K562 (cell line): ENCODE results near the gene CLSTN1. TPM values are rescaled to one million over a fixed set of nuclear protein-coding genes. Genes with fewer than 3 reads are reported as not detected.

Experiments
- ATAC-seq: fragments of 200-7000 bp; cut with Tn5 transposase; 3 replicates; pipeline ENCODE4 v1.9.1; 2020; ENCODE audit warnings: moderate library complexity
- BruUV-seq: library from RNA; stranded (reverse); fragments of 400-500 nt; replicated peaks from 2 replicates; lab custom pipeline; 2021; lab: Mats Ljungman, UMichigan
- CTCF ChIA-PET: fragments of 300-600 bp; formaldehyde crosslinking; extraction: SDS; loops from one replicate; lab custom pipeline; 2021; ENCODE audit warnings: low intra/inter-chr PET ratio; lab: Yijun Ruan, JAX
- POLR2A ChIA-PET: fragments of 300-600, 350-650 bp; sonication (Branson Sonifier 250); formaldehyde crosslinking; extraction: SDS; loops from one replicate; lab custom pipeline; 2021; ENCODE audit warnings: antibody characterized with exemption, inconsistent platforms; lab: Yijun Ruan, JAX
- DNase-seq, 4 experiments: peaks; one replicate each; pipeline versions ENCODE4 v3.0.0 to v3.0.0-alpha.2; 2011 to 2018; ENCODE audit warnings: low spot score in 3 of 4, mixed read lengths in 3 of 4; ENCODE audit errors: extremely low read depth in 1 of 4
- FAIRE-seq: peaks from 2 replicates; lab custom pipeline; 2011; peaks lifted over from hg19 to GRCh38; lab: Jason Lieb, UNC
- H2AFZ ChIP-seq: 2 replicates; pipeline ENCODE4 v1.6.0; 2011; ENCODE audit warnings: low read depth, low read length, control low read depth, inconsistent platforms
- H3K27ac ChIP-seq: fragments of 200-600 bp; 3 replicates; pipeline ENCODE4 v1.8.0; 2011; ENCODE audit warnings: low read depth, mild to moderate bottlenecking, control low read depth, inconsistent platforms, low read length, moderate library complexity, mixed read lengths; ENCODE audit errors: extremely low read depth
- H3K27me3 ChIP-seq, 2 experiments: fragments of 300-600 bp in 1 of 2; 2 replicates in 1 of 2; 3 replicates in 1 of 2; pipeline versions ENCODE4 v1.6.0 to v1.8.0; 2011; ENCODE audit warnings: inconsistent platforms in 2 of 2, low read length in 2 of 2, mild to moderate bottlenecking in 1 of 2, mixed read lengths in 1 of 2, moderate library complexity in 1 of 2; ENCODE audit not compliant: control insufficient read depth in 2 of 2, insufficient read depth in 2 of 2
- H3K36me3 ChIP-seq: fragments of 300-600 bp; 3 replicates; pipeline ENCODE4 v1.8.0; 2011; ENCODE audit warnings: mild to moderate bottlenecking, low read length, inconsistent platforms; ENCODE audit not compliant: control insufficient read depth, insufficient read depth
- H3K4me1 ChIP-seq, 2 experiments: fragments of 200-600 bp in 1 of 2; replicated peaks in 1 of 2; 2 replicates in 1 of 2; 3 replicates in 1 of 2; pipeline versions ENCODE4 v1.5.1 to v1.8.0; 2011; ENCODE audit warnings: inconsistent platforms in 2 of 2, low read length in 2 of 2, mild to moderate bottlenecking in 1 of 2, mixed read lengths in 1 of 2, moderate library complexity in 1 of 2; ENCODE audit not compliant: control insufficient read depth in 2 of 2, insufficient read depth in 2 of 2
- H3K4me2 ChIP-seq: 2 replicates; pipeline ENCODE4 v1.6.1; 2011; ENCODE audit warnings: low read length, control low read depth, inconsistent platforms, mixed read lengths; ENCODE audit not compliant: insufficient read depth
- H3K4me3 ChIP-seq: fragments of 200-600 bp; sonication (generic), shearing (Covaris generic); 2 replicates; pipeline ENCODE4 v1.5.1; 2016; ENCODE audit warnings: control low read depth, inconsistent platforms
- H3K79me2 ChIP-seq: fragments of 200-600 bp; 3 replicates; pipeline ENCODE4 v1.8.0; 2011; ENCODE audit warnings: low read length, inconsistent platforms; ENCODE audit not compliant: control insufficient read depth, insufficient read depth
- H3K9ac ChIP-seq, 2 experiments: 2 replicates each; pipeline versions ENCODE4 v1.6.0 to v1.6.1; 2011; ENCODE audit warnings: low read depth in 2 of 2, low read length in 2 of 2, control low read depth in 1 of 2, inconsistent platforms in 1 of 2, mild to moderate bottlenecking in 1 of 2, mixed read lengths in 1 of 2; ENCODE audit not compliant: insufficient read depth in 1 of 2
- H3K9me1 ChIP-seq: one replicate; pipeline ENCODE4 v1.6.0; 2011; ENCODE audit warnings: inconsistent platforms, mild to moderate bottlenecking, low read length, moderate library complexity; ENCODE audit not compliant: control insufficient read depth, insufficient read depth
- H3K9me3 ChIP-seq: replicated peaks from 2 replicates; pipeline ENCODE4 v1.5.1; 2011; ENCODE audit warnings: low read depth, low read length, inconsistent platforms; ENCODE audit not compliant: control insufficient read depth, insufficient read depth
- H4K20me1 ChIP-seq: replicated peaks from 2 replicates; pipeline ENCODE4 v1.6.1; 2011; ENCODE audit warnings: low read length, inconsistent platforms, mixed read lengths; ENCODE audit not compliant: control insufficient read depth, insufficient read depth
- BHLHE40 ChIP-seq: IDR thresholded peaks from 2 replicates; pipeline ENCODE4 v1.6.1; 2011; ENCODE audit warnings: low read length, improper control_type of control experiment
- NEUROD1 ChIP-seq: fragments of 150-350 bp; IDR thresholded peaks from 2 replicates; pipeline ENCODE4 v1.6.1; 2014; ENCODE audit warnings: borderline replicate concordance, low read length, low read depth; ENCODE audit not compliant: partially characterized antibody
- POLR2A ChIP-seq: fragments of 450-650 bp; conservative IDR thresholded peaks from 2 replicates; pipeline ENCODE4 v1.6.1; 2016
- POLR2G ChIP-seq: fragments of 200-400 bp; formaldehyde crosslinking; IDR thresholded peaks from 2 replicates; pipeline ENCODE4 v1.6.1; 2017; ENCODE audit warnings: low read depth, mild to moderate bottlenecking, antibody characterized with exemption, low read length, moderate library complexity
- RBFOX2 ChIP-seq: fragments of 200-400 bp; formaldehyde crosslinking; IDR thresholded peaks from 2 replicates; pipeline ENCODE4 v1.6.1; 2017; ENCODE audit warnings: low read depth, mild to moderate bottlenecking, low read length, moderate library complexity
- ZFPM2 ChIP-seq: fragments of 250-450 bp; sonication (Bioruptor Pico); IDR thresholded peaks from 2 replicates; pipeline ENCODE4 v1.5.1; 2022; ENCODE audit warnings: mild to moderate bottlenecking
- ZNF232 ChIP-seq: sonication (generic); formaldehyde crosslinking; IDR thresholded peaks from 2 replicates; pipeline ENCODE4 v1.8.0; 2022; ENCODE audit warnings: mild to moderate bottlenecking, missing genetic modification reagents
- ZNF408 ChIP-seq: fragments of 250-450 bp; sonication (Bioruptor Pico); IDR thresholded peaks from 2 replicates; pipeline ENCODE4 v1.4.0; 2020; ENCODE audit warnings: low read depth, mild to moderate bottlenecking, moderate library complexity
- ZNF785 ChIP-seq: fragments of 250-450 bp; sonication (Bioruptor Pico); IDR thresholded peaks from 2 replicates; pipeline ENCODE4 v1.4.0; 2020; ENCODE audit warnings: mild to moderate bottlenecking
- WGBS: fragments of 100-300 bp; shearing (Covaris generic); methylation state at CpG from one replicate; pipeline ENCODE4 v1.1.6; 2016; ENCODE audit warnings: low coverage, mixed read lengths; ENCODE audit not compliant: insufficient coverage; ENCODE audit errors: missing lambda C conversion rate; 5-methylcytosine and 5-hydroxymethylcytosine counted together
- in situ Hi-C: fragments of 300-500 bp; cut with MboI; formaldehyde crosslinking; loops from 4 replicates; pipeline ENCODE4 v1.15.0; 2018; ENCODE audit warnings: inconsistent platforms, mixed read lengths
- intact Hi-C: fragments of 100-400 bp; cut with micrococcal nuclease; formaldehyde crosslinking; loops from 2 replicates; pipeline ENCODE4 v1.14.2; 2022
- polyA plus RNA-seq, 8 experiments: library from polyadenylated mRNA; depleted of rRNA in 4 of 8; stranded (reverse) in 5 of 8; unstranded in 3 of 8; fragments of >200 nt; fragmentation: Nextera tagmentation in 2 of 8; fragmentation: Illumina TruSeq in 1 of 8; extraction: Ambion mirVana in 2 of 8; extraction: Trizol in 1 of 8; gene quantifications; 2 replicates each; pipeline versions ENCODE4 v1.2.1 to v1.2.3, GENCODE V29; 2011 to 2014; ENCODE audit warnings: inconsistent platforms in 1 of 8, missing spikeins in 1 of 8
- total RNA-seq, 7 experiments: library from RNA; depleted of rRNA in 6 of 7; stranded (reverse); fragments of >200 nt in 6 of 7; fragmentation: Illumina TruSeq in 2 of 7; extraction: Trizol in 2 of 7; gene quantifications; 2 replicates each; pipeline versions ENCODE4 v1.2.1 to v1.2.3, GENCODE V29; 2011 to 2021; ENCODE audit warnings: low replicate concordance in 1 of 7
- TF ChIP-seq, protein P1 (sequence below), 2 experiments: IDR thresholded peaks in 1 of 2; conservative IDR thresholded peaks in 1 of 2; 2 replicates each; pipeline ENCODE4 v1.6.1; 2016; ENCODE audit warnings: low read depth in 2 of 2, mild to moderate bottlenecking in 1 of 2, missing compliant biosample characterization in 1 of 2, missing genetic modification characterization in 1 of 2, moderate library complexity in 1 of 2
- TF ChIP-seq, protein P2 (sequence below), 3 experiments: IDR thresholded peaks in 2 of 3; conservative IDR thresholded peaks in 1 of 3; 2 replicates each; pipeline ENCODE4 v1.5.1; 2011 to 2012; ENCODE audit warnings: low read length in 3 of 3, mild to moderate bottlenecking in 3 of 3, control low read depth in 2 of 3, improper control_type of control experiment in 1 of 3, inconsistent platforms in 1 of 3, low read depth in 1 of 3, mixed read lengths in 1 of 3, moderate library complexity in 1 of 3; ENCODE audit not compliant: insufficient read depth in 2 of 3
- TF ChIP-seq, protein P3 (sequence below): fragments of 250-450 bp; sonication (Bioruptor Pico); IDR thresholded peaks from 2 replicates; pipeline ENCODE4 v1.6.1; 2021; ENCODE audit warnings: mild to moderate bottlenecking
- TF ChIP-seq, protein P4 (sequence below): sonication (generic); formaldehyde crosslinking; IDR thresholded peaks from 2 replicates; pipeline ENCODE4 v1.9.0; 2022; ENCODE audit warnings: mild to moderate bottlenecking, missing genetic modification reagents

The CLSTN1 gene
- total and polyA plus RNA-seq, 9 of the 15 experiments (the other 6 are each of a cell fraction or from before 2014, with no cell fraction given) = 1.1 to 32.5 (median 13.3) TPM

DNA sequence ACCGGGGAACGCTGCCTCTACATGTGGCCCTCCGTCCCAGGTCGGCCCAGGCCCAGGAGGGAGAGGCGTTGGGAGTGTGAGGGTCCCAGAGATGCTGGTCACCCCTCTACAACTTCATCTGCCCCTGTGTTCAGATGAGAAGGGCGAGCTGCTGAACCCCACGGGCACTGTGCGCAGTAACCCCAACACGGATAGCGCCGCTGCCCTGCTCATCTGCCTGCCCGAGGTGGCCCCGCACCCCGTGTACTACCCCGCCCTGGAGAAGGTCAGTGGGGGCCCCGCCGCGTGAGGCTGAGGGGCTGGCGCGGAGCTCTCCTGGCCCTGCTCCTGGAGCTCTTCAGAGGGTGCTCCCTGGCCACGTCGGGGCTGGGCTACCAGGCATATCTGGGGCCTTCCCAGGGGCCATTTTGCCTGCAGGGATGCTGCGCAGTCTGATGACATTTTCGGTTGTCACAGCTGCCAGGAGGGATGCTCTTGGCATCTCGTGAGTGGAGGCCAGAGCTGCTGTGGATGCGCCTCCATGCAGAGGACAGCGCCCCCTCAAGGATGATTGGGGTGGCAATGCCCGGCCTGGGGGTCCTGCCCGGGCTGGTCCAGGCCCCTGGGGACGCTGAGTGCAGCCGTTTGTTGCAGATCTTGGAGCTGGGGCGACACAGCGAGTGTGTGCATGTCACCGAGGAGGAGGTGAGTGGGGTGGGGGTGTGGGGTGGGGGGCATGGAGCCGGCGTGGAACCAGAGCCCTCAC lies 103.6 kb downstream of the CLSTN1 start:
- peak overlapping the region; percentile 87 for H3K27ac ChIP-seq
- no peaks in the 10 kb centered on the region for H4K20me1 ChIP-seq
- ATAC-seq = no peak
- CTCF ChIA-PET = interaction anchor here (0.6 kb wide), 1 partner anchor 68 kb away, joined by 3 read pairs; no protein-coding TSS in a partner anchor
- in situ Hi-C loops (no loop called here), intact Hi-C loops (loop anchor here (2.0 to 5.0 kb wide), 2 partner anchors 17 to 147 kb away; no protein-coding TSS in a partner anchor)
- no peaks in the 10 kb centered on the region for H3K27me3 ChIP-seq
- peaks cover 53% of the 10 kb centered on the region; the same call in 2 of the 3 replicates for H3K36me3 ChIP-seq
- peak overlapping the region; percentile 84 to 90 for H3K9ac ChIP-seq
- H3K9me3 ChIP-seq = no peaks in the 10 kb centered on the region
- 0 out of 2 replicates have a peak overlapping the region, but pooled peaks have one; percentile 92 for H3K4me2 ChIP-seq
- FAIRE-seq = no peak
- 86% methylated on average over 32 of the region's 36 CpGs for WGBS
- BruUV-seq = no TSS peak
- no peak overlapping the region for H3K4me3 ChIP-seq
- H3K9me1 ChIP-seq = peaks cover 3% of the 10 kb centered on the region
- peaks cover 23% of the 10 kb centered on the region for H3K79me2 ChIP-seq
- H2AFZ ChIP-seq = no peak overlapping the region
- POLR2A ChIA-PET = interaction anchor here (0.5 to 2.5 kb wide), 12 partner anchors 8 to 1987 kb away, joined by 3 to 10 read pairs (median 3); partner anchors contain the start of genes LZIC and NMNAT1
- no peak for DNase-seq
- peaks cover 41 to 89% of the 10 kb centered on the region in 2 experiments for H3K4me1 ChIP-seq
- TF ChIP-seq BHLHE40 = peak; percentile 3; the same call in 1 of the 2 replicates
- no peak for TF ChIP-seq ZNF408 (CRISPR knock-in tag)
- no peak for TF ChIP-seq ZFPM2 (CRISPR knock-in tag)
- TF ChIP-seq NEUROD1 = no peak
- TF ChIP-seq, protein P1, sequence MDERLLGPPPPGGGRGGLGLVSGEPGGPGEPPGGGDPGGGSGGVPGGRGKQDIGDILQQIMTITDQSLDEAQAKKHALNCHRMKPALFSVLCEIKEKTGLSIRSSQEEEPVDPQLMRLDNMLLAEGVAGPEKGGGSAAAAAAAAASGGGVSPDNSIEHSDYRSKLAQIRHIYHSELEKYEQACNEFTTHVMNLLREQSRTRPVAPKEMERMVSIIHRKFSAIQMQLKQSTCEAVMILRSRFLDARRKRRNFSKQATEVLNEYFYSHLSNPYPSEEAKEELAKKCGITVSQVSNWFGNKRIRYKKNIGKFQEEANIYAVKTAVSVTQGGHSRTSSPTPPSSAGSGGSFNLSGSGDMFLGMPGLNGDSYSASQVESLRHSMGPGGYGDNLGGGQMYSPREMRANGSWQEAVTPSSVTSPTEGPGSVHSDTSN (CRISPR knock-in tag; IDR thresholded peaks at IDR 0.05; ENCODE audit: low read depth) = no peak
- TF ChIP-seq, protein P1 (tag; conservative IDR thresholded peaks at IDR 0.05; ENCODE audit: low read depth) = no peak
- TF ChIP-seq POLR2A = no peak
- TF ChIP-seq, protein P2, sequence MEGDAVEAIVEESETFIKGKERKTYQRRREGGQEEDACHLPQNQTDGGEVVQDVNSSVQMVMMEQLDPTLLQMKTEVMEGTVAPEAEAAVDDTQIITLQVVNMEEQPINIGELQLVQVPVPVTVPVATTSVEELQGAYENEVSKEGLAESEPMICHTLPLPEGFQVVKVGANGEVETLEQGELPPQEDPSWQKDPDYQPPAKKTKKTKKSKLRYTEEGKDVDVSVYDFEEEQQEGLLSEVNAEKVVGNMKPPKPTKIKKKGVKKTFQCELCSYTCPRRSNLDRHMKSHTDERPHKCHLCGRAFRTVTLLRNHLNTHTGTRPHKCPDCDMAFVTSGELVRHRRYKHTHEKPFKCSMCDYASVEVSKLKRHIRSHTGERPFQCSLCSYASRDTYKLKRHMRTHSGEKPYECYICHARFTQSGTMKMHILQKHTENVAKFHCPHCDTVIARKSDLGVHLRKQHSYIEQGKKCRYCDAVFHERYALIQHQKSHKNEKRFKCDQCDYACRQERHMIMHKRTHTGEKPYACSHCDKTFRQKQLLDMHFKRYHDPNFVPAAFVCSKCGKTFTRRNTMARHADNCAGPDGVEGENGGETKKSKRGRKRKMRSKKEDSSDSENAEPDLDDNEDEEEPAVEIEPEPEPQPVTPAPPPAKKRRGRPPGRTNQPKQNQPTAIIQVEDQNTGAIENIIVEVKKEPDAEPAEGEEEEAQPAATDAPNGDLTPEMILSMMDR (IDR thresholded peaks at IDR 0.05 in 2 of 3, conservative IDR thresholded peaks at IDR 0.05 in 1 of 3; ENCODE audit: insufficient read depth in 2 of 3, low read depth in 1 of 3, low read length in 3 of 3) = 0 out of 6 replicates have a peak, but pooled peaks of 2 of the 3 experiments have one; percentile 22 to 28
- TF ChIP-seq, protein P3, sequence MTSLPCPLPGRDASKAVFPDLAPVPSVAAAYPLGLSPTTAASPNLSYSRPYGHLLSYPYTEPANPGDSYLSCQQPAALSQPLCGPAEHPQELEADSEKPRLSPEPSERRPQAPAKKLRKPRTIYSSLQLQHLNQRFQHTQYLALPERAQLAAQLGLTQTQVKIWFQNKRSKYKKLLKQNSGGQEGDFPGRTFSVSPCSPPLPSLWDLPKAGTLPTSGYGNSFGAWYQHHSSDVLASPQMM (CRISPR knock-in tag) = no peak
- TF ChIP-seq, protein P4, sequence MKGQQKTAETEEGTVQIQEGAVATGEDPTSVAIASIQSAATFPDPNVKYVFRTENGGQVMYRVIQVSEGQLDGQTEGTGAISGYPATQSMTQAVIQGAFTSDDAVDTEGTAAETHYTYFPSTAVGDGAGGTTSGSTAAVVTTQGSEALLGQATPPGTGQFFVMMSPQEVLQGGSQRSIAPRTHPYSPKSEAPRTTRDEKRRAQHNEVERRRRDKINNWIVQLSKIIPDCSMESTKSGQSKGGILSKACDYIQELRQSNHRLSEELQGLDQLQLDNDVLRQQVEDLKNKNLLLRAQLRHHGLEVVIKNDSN (CRISPR knock-in tag) = 0 out of 2 replicates have a peak, but pooled peaks have one; percentile 6
- TF ChIP-seq POLR2G = peak; percentile 39; the same call in 1 of the 2 replicates
- peak; percentile 5; the same call in 1 of the 2 replicates for TF ChIP-seq RBFOX2
- no peak for TF ChIP-seq ZNF232 (CRISPR knock-in tag)
- TF ChIP-seq ZNF785 (CRISPR knock-in tag) = no peak
